GM08714 (cell line): ENCODE measurements around the gene KIAA0232.
"Not testable (repeated sequence)": the region's sequence is repeated elsewhere in the genome, so short reads cannot be mapped to it uniquely, and the experiment has no call there.

Experiments
- H3K4me3 ChIP-seq: fragments of 200-500 bp; sonication (Bioruptor generic); 2 replicates; pipeline ENCODE4 v1.5.1; 2014; ENCODE audit warnings: mild to moderate bottlenecking, low read length, inconsistent platforms
- ZNF274 ChIP-seq: IDR thresholded peaks from 2 replicates; pipeline ENCODE4 v1.6.1; 2012; ENCODE audit warnings: mild to moderate bottlenecking, low read depth, low read length

Gene KIAA0232

DNA sequence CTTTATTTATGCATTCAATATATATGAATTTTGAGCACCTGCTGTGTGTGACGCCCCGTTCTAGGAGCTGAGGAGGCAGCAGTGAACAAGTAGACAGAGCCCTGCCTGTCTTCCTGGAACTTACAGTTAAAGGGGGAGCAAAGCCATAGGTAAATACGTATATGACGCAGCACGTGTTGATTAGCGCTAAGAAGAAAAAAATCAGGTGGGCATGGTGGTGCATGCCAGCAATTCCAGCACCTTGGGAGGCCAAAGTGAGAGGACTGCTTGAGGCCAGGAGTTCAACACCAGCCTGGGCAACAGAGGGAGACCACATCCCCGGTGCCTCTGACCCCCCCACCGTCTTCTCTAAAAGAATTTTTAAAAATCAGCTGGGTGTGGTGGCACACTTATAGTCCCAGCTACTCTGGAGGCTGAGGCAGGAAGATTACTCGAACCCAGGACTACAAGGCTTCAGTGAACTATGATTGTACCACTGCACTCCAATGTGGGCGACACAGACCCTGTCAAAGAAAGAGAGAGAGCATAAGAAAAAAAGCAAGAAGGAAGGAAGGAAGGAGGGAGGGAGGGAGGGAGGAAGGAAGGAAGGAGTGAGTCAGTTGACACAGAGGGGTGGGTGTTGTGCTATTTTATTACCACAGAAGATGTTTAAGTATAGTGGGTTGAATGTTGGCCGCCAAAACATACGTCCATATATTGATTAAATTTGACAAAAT is 5.4 kb upstream of the KIAA0232 start:
- H3K4me3 ChIP-seq: no peak overlapping the region
- no peak for TF ChIP-seq ZNF274

DNA sequence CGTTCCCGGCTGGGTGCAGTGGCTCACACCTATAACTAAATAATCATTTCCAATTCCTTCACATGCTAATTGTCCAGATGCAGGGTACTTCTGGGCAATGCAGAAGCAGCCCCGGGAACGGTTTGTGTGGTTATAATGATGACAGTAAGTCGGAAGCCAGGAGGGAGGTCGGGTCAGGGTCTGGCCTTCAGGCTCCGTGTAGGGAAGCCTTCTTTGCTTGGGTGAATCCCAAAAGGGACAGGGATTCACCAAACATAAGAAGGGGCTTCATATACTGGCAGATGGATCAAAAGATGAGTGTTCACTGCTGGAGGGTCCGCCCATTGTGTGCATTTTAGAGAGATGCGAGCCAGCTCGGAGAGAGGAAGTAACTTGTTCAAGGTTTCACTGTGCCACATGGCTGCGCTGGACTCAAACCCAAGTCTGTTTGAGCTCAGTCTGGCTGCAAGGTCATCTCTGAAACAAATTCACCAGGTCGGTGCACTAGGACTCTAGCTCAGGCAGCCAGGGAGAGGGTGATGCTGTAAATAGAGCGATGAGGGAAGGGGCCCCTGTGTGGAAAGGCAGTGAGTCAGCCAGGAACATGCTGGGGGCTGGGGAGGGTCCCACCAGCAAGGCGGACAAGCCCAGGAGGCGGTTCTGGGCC is 4.8 kb upstream of the KIAA0232 start:
- no peak overlapping the region for H3K4me3 ChIP-seq

DNA sequence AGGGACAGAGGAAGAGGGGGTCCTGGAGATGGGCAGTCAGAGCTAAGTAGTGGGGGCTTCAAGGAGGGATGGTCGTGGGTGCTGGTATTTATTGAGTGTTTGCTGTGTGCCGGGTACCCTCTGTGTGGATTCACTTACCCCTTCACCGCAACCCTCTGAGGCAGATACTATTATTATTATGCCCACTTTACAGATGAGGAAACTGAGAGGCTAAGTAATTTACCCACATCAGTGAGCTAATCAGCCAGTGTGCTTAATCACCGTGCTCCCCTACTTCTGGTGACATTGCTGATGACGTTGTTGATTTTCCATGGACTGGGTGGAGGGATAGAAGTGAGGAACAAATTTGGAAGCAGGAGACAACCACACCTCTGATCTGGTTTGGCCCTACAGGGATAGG is 4.1 kb upstream of the KIAA0232 start:
- TF ChIP-seq ZNF274: no peak
- no peak overlapping the region for H3K4me3 ChIP-seq

More for the DNA sequence above, 4.8 kb upstream of the KIAA0232 start:
- TF ChIP-seq ZNF274: no peak

DNA sequence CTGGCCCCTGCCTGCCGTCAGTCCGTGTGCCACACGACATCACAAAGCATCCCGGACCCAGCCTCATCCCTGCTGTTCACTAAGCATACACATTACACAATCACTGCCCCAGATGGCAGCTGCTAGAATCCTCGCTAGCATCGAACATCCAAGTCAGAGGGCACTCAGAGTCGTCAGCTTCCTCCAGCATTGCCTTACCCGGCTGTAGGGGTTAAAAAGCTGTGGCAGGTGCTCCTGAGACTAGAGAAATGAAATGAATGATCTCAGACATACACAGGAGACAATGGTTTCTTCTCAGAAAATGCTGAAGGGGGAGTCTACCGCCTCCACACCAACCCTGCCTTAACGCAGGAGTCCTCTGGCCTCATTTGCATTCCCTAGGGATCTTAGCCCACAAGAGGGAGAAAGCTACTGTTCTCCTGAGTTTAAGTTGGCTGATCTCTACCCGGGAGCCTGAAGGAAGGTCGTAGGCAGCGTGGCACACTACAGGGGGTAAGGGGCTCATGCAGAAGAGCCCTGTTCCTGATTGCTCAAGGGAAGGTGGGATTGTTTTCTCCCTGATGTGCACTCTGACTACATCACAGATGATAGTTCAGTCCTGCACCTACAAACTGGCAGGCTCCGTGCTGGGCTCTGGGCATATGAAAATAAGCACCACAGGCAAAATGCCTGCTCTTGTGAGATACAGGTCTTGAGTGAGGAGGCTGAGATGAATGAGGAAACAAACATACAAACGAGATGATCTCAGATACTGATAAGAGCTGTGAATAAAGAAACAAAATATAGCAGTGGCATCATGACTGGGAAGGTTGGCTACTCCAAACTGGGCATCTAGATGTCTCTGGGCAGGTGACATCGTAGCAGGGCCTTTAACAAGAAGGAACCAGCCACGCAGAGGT is 2.6 kb upstream of the KIAA0232 start:
- no peak overlapping the region for H3K4me3 ChIP-seq
- no peak for TF ChIP-seq ZNF274

DNA sequence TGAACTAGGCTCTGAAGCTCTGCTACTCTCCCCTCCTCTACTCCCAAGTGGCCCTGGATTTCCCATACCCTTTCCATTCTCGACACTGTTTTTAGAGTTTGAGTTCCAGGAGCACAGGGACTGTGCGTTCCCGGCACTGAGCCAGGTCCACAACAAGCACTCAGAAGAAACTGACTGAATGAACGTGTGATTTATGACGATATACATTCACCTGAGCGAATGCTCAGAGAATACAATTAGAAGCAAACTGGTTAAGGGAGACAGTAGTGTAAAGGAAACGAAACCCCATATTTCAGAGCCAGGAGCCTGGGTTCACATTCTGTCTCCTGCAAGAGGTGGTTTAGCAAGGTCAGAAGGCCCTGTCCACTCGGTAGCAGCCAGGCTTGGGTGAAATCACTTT is 1.4 kb upstream of the KIAA0232 start:
- TF ChIP-seq ZNF274: no peak
- no peak overlapping the region for H3K4me3 ChIP-seq

DNA sequence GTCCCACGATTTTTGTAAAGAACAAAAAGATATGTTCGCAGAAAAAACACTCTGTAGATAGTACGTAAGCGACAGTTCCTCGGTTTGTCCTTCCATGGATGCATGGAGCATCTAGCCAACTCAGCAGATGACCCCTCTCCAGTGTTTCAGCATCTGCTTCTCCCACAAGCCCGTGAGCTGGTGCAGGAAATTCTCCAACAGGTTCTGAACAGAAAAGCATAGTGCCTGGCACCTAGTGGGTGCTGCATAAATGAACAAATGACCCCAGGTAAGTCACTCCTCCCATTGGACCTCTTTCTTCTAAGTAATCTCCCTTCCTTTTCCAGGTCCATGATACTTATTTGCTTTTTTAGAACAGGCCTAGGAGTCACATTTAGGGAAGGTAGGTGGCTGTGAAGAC is 966 bp upstream of the KIAA0232 start:
- no peak overlapping the region for H3K4me3 ChIP-seq
- no peak for TF ChIP-seq ZNF274

DNA sequence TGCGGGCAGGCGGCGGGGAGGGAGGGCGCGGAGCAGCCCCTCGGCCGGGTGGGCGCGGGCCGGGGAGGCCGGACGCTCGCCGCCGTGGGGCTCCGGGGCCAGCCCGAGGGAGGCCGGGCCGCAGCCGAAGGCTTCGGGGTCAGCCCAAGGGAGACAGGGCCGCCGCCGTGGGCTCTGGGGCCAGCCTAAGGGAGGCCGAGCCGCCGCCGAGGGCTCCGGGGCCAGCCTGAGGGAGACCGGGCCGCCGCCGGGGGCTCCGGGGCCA is 251 bp downstream of the KIAA0232 start:
- peak overlapping the region; percentile 98 for H3K4me3 ChIP-seq
- TF ChIP-seq ZNF274: no peak

DNA sequence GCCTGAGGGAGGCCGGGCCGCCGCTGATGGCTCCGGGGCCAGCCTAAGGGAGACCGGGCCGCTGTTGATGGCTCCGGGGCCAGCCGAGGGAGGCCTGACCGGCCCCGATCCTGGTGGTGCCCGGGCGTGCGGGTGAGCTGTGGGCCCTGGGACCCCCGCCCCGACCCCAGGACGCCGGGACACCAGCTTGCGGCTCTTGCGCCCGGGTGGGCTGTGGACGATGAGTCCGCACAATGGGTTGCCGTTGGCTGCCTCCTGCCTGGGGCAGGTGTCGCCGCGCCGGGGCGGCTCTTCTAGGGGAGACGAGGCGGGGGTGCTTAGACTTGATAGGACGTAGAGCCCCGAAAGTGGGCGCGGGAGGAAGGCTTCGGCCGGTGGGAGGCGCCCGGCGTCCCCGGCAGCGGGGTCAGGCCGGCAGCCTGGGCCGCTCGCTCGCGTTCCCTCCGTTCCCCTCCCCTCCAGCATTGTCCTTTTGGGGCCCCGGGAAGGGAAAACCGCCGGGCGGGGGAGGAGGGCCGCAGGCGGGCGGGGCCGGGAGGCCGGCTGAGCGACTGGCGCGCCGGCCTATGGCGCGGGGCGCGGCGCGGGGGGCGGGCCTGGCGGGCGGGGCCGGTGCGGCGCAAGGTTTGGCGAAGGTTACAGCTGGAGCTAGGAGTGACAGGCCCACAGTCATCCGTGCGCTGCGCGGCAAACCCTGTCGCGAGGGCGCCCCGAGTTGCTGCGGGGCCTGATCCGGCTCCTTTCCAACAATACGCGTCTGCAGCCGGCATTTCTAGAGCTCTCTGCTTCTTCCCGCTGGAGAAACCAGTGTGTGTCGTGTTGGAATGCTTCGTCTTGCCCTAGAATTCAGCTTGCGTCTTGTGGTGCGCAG is 819 bp downstream of the KIAA0232 start:
- no peak for TF ChIP-seq ZNF274
- peak overlapping the region; percentile 98 for H3K4me3 ChIP-seq

DNA sequence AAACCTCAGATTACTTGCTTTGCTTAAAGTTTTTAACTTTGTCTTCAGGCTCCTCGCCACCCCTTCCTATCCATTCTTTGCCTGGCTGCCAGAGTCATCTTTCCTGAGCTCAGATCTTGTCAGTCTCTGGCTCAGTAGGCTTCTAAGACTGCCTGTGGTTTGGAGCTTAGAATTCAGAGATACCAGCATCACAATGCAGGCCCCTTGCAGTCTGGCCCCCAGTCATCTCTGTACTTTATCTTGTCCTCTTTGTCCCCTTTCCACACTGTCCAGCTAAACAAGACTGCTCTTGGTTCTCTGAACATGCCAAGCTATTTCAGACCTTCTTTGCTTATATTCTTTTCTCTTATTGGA is 3.0 kb downstream of the KIAA0232 start:
- TF ChIP-seq ZNF274: no peak
- H3K4me3 ChIP-seq: no peak overlapping the region

DNA sequence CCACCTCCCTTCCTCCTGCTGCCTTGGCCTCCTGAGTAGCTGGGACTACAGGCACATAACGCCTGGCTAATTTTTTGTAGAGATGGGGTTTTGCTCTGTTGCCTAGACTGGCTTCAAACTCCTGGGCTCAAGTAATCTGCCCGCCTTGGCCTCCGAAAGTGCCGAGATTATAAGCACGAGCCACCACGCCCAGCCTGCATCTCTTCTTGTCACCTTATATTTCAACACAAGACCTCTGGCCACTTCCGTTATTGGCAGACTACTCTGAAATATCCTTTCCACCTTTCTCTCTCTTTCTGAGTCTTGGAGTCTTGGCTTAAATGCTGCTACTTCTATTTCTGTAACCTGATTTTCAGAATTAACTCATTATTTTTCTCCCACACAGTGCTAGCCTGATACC is 5.6 kb downstream of the KIAA0232 start:
- TF ChIP-seq ZNF274: no peak
- no peak overlapping the region for H3K4me3 ChIP-seq

DNA sequence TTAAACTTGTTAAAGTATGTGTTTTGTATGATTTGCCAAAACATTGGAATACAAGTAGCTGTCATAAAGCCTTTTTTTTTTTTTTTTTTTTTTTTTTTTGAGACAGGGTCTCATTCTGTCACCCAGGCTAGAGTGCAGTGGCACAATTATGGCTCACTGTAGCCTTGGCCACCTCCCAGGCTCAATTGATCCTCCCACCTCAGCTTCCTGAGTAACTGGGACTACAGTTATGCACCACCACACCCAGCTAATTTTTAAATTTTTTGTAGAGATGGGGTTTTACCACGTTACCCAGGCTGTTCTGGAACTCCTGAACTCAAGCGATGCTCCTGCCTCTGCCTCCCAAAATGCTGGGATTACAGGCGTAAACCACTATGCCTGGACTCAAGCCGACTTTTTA is 8.7 kb downstream of the KIAA0232 start:
- not testable (repeated sequence) for H3K4me3 ChIP-seq

DNA sequence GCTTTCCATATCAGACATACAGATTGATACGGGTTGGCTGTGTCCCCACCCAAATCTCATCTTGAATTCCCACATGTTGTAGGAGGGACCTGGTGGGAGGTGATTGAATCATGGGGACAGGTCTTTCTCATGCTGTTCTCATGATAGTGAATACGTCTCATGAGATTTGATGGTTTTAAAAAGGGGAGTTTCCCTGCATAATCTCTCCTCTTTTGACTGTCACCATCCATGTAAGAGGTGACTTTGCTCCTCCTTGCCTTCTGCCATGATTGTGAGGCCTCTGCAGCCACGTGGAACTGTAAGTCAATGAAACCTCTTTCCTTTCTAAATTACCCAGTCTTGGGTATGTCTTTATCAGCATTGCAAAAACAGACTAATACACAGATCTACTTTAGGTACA is 9.3 kb downstream of the KIAA0232 start:
- H3K4me3 ChIP-seq: not testable (repeated sequence)

DNA sequence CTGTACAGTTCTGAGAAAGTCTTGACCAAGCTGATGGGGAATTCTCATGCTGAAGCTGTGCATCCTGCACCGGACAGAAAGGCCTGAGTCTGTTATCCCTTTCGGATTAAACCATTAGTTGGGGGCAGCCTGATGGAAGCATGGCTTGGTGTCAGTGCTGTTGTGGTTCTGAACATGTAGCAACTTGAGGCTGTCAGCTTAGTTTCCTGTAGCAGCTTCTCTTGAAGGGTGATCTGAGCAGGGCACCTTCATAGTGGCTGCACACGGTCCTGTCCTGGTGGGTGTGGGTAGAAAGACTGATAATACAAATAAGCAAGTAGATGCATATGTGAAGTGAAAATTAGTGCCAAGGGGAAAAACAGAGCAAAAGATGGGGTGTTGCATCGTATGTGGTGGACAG is 11.7 kb downstream of the KIAA0232 start:
- TF ChIP-seq ZNF274: no peak
- H3K4me3 ChIP-seq: no peak overlapping the region

DNA sequence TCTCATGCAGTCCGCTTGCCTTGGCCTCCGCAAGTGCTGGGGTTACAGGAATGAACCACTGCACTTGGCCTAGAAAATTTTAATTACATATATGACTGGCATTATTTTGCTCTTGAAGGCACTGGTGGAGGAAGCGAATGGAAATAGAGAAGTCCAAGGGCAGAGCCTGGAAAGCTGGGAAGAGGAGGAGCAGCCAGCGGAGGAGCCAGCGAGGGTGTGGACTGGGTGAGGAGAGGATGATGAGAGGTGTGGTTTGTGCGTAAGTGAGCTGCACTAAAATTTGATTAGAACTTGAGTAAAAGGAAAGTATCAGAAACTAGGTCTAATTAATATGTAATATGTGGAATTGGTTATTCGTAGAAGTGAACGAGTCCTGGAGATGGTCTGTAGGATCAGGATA is 13.3 kb downstream of the KIAA0232 start:
- H3K4me3 ChIP-seq: no peak overlapping the region
- TF ChIP-seq ZNF274: no peak

DNA sequence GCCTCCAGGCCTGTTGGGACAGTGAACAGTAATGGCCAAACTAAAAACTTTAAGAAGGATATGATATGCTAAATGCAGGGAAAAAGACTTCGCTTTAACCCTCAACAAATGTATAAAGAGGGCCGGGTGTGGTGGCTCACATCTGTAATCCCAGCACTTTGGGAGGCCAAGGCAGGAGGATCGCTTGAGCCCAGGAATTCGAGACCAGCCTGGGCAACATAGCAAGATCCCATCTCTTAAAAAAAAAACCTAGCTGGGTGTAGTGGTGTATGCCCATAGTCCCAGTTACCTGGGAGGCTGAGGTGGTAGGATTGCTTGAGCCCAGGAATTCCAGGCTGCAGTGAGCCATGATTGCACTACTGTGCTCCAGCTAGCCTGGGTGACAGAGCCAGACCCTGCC is 14.8 kb downstream of the KIAA0232 start:
- not testable (repeated sequence) for H3K4me3 ChIP-seq
